ENCODE measurements around the gene ZNRF2.

The ZNRF2 gene

GRCh38 chr7:30412782-30413504 lies 128.5 kb downstream of the ZNRF2 start:
- peak; percentile 57 for DNase-seq (ENCODE audit: low spot score)

GRCh38 chr7:30413864-30414263 lies 129.5 kb downstream of the ZNRF2 start:
- DNase-seq (ENCODE audit: low spot score): no peak
